ENCODE measurements around the gene AZU1.

AZU1 gene

DNA sequence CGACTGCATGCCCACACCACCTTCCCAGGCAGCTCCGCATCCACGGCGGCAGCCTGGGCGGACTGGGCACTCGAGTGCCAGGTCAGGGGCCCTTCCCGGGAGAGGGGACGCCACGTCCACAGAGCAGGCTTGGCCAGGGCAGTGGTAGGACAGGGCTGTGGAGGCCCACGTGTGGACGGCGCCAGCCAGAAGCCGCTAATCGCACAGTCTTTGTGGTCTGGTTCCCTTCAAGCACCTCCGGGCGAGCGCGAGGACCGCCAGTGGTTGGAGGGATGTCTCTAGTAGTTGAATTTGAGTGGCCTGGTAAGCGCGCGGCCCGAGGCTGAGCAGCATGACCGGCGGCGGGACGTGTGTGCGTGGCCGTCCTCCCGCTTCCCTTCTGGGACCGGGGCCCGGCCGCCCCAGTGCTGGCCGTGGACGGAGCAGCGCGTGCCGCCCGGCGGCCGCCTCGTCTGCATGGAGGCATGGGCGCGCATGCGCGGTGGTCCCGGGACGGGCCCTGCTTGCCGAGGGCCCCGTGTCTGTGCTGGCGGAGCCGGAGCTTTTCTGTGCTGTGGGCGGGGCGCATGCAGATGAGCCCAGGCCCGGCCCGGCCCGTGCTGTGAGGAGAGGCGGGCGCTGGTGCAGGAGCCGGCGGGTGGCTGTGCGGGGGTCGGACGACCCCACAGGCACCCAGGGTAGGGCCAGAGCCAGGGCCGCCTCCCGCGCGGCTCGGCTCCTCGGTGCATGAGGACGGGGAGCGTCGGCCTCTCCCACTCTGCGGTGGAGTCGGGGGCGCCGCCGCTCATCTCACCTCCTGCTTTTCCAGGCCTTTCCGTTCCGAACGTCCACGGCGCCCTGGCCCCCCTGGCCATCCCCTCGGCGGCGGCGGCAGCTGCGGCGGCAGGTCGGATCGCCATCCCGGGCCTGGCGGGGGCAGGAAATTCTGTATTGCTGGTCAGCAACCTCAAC is 21.8 kb upstream of the AZU1 start:
- DNase-seq (ENCODE audit: extremely low read depth, low read depth) = no peak
- H3K4me3 ChIP-seq (replicated peaks; ENCODE audit: low read depth, low read length) = no peak overlapping the region
- TF ChIP-seq CTCF (IDR thresholded peaks at IDR 0.05; ENCODE audit: low read depth, low read length, missing control alignments) = no peak

DNA sequence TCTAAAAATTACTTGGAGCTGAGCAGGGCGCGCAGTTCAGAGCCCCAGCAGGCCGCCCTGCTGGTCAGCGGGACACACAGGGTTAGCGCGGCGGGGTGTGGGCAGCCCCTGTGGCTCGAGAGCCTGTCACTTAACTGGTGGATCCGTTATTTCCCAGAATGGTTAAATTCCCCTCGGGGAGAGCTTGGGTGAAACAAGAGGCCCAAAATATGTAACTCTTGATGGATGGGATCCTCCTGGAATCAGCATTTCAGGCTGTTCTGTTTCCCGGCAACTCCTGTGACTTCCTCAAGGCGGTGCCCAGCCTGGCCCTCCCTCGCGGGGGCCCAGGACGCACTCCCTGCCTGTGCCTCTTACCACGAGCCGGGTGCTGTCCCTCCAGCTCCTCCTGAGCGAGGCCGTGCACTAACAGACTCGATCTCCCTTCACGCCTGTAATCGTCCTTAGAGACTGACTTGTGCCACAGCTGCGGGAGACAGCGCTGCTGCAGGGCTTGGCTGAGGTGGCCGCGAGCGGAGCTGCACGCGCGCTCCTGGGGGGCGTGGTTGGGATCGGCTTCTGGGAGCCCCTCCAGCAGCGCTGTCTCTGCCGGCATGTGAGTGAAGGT is 20.7 kb upstream of the AZU1 start:
- no peak for TF ChIP-seq CTCF (IDR thresholded peaks at IDR 0.05; ENCODE audit: low read depth, low read length, missing control alignments)
- no peak for DNase-seq (ENCODE audit: extremely low read depth, low read depth)
- H3K4me3 ChIP-seq (replicated peaks; ENCODE audit: low read depth, low read length) = no peak overlapping the region

- no peak overlapping the region for H3K4me3 ChIP-seq (replicated peaks; ENCODE audit: low read depth, low read length)
- no peak for TF ChIP-seq CTCF (IDR thresholded peaks at IDR 0.05; ENCODE audit: low read depth, low read length, missing control alignments)
- DNase-seq (ENCODE audit: extremely low read depth, low read depth) = no peak
These were observed 19.8 kb upstream of the AZU1 start for GRCh38 chr19:807627-808422.

DNA sequence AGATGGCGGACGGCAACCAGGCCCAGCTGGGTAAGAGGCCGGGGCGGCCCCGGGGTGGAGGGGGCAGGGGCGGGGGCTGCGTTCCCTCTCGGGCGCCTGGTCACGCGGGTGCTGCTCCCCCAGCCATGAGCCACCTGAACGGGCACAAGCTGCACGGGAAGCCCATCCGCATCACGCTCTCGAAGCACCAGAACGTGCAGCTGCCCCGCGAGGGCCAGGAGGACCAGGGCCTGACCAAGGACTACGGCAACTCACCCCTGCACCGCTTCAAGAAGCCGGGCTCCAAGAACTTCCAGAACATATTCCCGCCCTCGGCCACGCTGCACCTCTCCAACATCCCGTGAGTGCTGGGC is 19.2 kb upstream of the AZU1 start:
- no peak overlapping the region for H3K4me3 ChIP-seq (replicated peaks; ENCODE audit: low read depth, low read length)
- no peak for TF ChIP-seq CTCF (IDR thresholded peaks at IDR 0.05; ENCODE audit: low read depth, low read length, missing control alignments)
- DNase-seq (ENCODE audit: extremely low read depth, low read depth) = no peak

GRCh38 chr19:810077-810855 is 17.4 kb upstream of the AZU1 start:
- DNase-seq (ENCODE audit: extremely low read depth, low read depth) = no peak
- no peak overlapping the region for H3K4me3 ChIP-seq (replicated peaks; ENCODE audit: low read depth, low read length)
- no peak for TF ChIP-seq CTCF (IDR thresholded peaks at IDR 0.05; ENCODE audit: low read depth, low read length, missing control alignments)

DNA sequence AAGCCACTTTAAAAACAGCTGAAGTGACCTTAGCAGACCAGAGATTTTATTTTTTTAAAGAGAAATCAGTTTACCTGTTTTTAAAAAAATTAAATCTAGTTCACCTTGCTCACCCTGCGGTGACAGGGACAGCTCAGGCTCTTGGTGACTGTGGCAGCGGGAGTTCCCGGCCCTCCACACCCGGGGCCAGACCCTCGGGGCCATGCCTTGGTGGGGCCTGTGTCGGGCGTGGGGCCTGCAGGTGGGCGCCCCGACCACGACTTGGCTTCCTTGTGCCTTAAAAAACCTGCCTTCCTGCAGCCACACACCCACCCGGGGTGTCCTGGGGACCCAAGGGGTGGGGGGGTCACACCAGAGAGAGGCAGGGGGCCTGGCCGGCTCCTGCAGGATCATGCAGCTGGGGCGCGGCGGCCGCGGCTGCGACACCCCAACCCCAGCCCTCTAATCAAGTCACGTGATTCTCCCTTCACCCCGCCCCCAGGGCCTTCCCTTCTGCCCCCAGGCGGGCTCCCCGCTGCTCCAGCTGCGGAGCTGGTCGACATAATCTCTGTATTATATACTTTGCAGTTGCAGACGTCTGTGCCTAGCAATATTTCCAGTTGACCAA is 16.7 kb upstream of the AZU1 start:
- DNase-seq (ENCODE audit: extremely low read depth, low read depth) = no peak
- TF ChIP-seq CTCF (IDR thresholded peaks at IDR 0.05; ENCODE audit: low read depth, low read length, missing control alignments) = no peak

More for the DNA sequence above, 16.7 kb upstream of the AZU1 start:
- H3K4me3 ChIP-seq (replicated peaks; ENCODE audit: low read depth, low read length) = no peak overlapping the region
